CD14-positive monocyte (primary cell): Measurements from ENCODE around the gene CDH23. TPM values are rescaled to one million over a fixed set of nuclear protein-coding genes. Genes with fewer than 3 reads are reported as not detected.

Experiments used
- DNase-seq, 3 donors: peaks; one replicate each; pipeline ENCODE4 v3.0.0-alpha.2; 2011 to 2022
- H2AFZ ChIP-seq: 2 replicates; pipeline ENCODE4 v1.6.0; 2012; ENCODE audit warnings: mild to moderate bottlenecking, low read depth, low read length, inconsistent platforms; ENCODE audit not compliant: insufficient read depth, poor library complexity, severe bottlenecking
- H3K27ac ChIP-seq, 2 donors: 1 replicate in 1 of 2; 2 replicates in 1 of 2; pipeline ENCODE4 v1.5.1; 2012 to 2013; ENCODE audit warnings: low read length in 2 of 2, control low read depth in 1 of 2, inconsistent platforms in 1 of 2, low read depth in 1 of 2, mild to moderate bottlenecking in 1 of 2
- H3K27me3 ChIP-seq, 2 donors: one replicate each; pipeline versions ENCODE4 v1.6.0 to v1.6.1; 2011 to 2013; ENCODE audit warnings: low read length in 2 of 2; ENCODE audit not compliant: control insufficient read depth in 2 of 2, insufficient read depth in 2 of 2
- H3K36me3 ChIP-seq, 2 donors: replicated peaks in 1 of 2; 1 replicate in 1 of 2; 2 replicates in 1 of 2; pipeline versions ENCODE4 v1.5.1 to v1.6.1; 2012 to 2013; ENCODE audit warnings: low read length in 2 of 2, control low read depth in 1 of 2, inconsistent platforms in 1 of 2, mild to moderate bottlenecking in 1 of 2; ENCODE audit not compliant: insufficient read depth in 2 of 2, control insufficient read depth in 1 of 2
- H3K4me1 ChIP-seq, 2 donors: 1 replicate in 1 of 2; 2 replicates in 1 of 2; pipeline versions ENCODE4 v1.5.1 to v1.6.1; 2012 to 2013; ENCODE audit warnings: low read length in 2 of 2, control low read depth in 1 of 2, inconsistent platforms in 1 of 2, mild to moderate bottlenecking in 1 of 2, moderate library complexity in 1 of 2; ENCODE audit not compliant: insufficient read depth in 2 of 2, control insufficient read depth in 1 of 2
- H3K4me2 ChIP-seq: replicated peaks from 2 replicates; pipeline ENCODE3; 2012; ENCODE audit warnings: low read length, moderate library complexity, mild to moderate bottlenecking; ENCODE audit not compliant: poor library complexity, severe bottlenecking; ENCODE audit errors: extremely low read depth
- H3K4me3 ChIP-seq, 3 experiments: fragments of 200-600 bp in 1 of 3; sonication (generic) in 1 of 3; replicated peaks in 1 of 3; 1 replicate in 2 of 3; 2 replicates in 1 of 3; pipeline ENCODE4 v1.5.1; 2011 to 2013; ENCODE audit warnings: low read length in 3 of 3, mild to moderate bottlenecking in 3 of 3, control low read depth in 2 of 3, low read depth in 2 of 3, inconsistent platforms in 1 of 3, moderate library complexity in 1 of 3
- H3K79me2 ChIP-seq: 2 replicates; pipeline ENCODE4 v1.6.0; 2012; ENCODE audit warnings: mild to moderate bottlenecking, control low read depth, inconsistent platforms, low read length, moderate library complexity; ENCODE audit not compliant: insufficient read depth
- H3K9ac ChIP-seq: 2 replicates; pipeline ENCODE4 v1.6.0; 2017; ENCODE audit warnings: low read length, mild to moderate bottlenecking; ENCODE audit not compliant: insufficient read depth, poor library complexity, severe bottlenecking
- H3K9me3 ChIP-seq, 2 donors: replicated peaks in 1 of 2; 1 replicate in 1 of 2; 2 replicates in 1 of 2; pipeline versions ENCODE4 v1.5.1 to v1.6.1; 2012 to 2013; ENCODE audit warnings: low read length in 2 of 2, control low read depth in 1 of 2; ENCODE audit not compliant: control insufficient read depth in 1 of 2, insufficient read depth in 1 of 2
- H4K20me1 ChIP-seq: 2 replicates; pipeline ENCODE4 v1.6.0; 2012; ENCODE audit warnings: mild to moderate bottlenecking, low read length, control low read depth, moderate library complexity; ENCODE audit not compliant: insufficient read depth
- H3K27ac Mint-ChIP-seq, 7 donors: one replicate each; pipeline ENCODE4 v1.8.0; 2020; ENCODE audit warnings: mild to moderate bottlenecking in 7 of 7, mixed read lengths in 7 of 7, moderate library complexity in 6 of 7, inconsistent platforms in 2 of 7
- H3K27me3 Mint-ChIP-seq, 3 donors: one replicate each; pipeline ENCODE4 v1.8.0; 2021 to 2022; ENCODE audit warnings: low read depth in 3 of 3, mild to moderate bottlenecking in 3 of 3, mixed read lengths in 3 of 3, moderate library complexity in 3 of 3, inconsistent platforms in 1 of 3
- H3K36me3 Mint-ChIP-seq, 2 donors: one replicate each; pipeline ENCODE4 v1.8.0; 2020; ENCODE audit warnings: mixed read lengths in 2 of 2, inconsistent platforms in 1 of 2, mild to moderate bottlenecking in 1 of 2
- H3K4me1 Mint-ChIP-seq: one replicate; pipeline ENCODE4 v1.8.0; 2020; ENCODE audit warnings: mild to moderate bottlenecking, mixed read lengths
- H3K4me3 Mint-ChIP-seq, 2 donors: one replicate each; pipeline ENCODE4 v1.8.0; 2020; ENCODE audit warnings: mild to moderate bottlenecking in 2 of 2, mixed read lengths in 2 of 2, moderate library complexity in 1 of 2
- H3K9me3 Mint-ChIP-seq, 7 donors: one replicate each; pipeline ENCODE4 v1.8.0; 2020 to 2022; ENCODE audit warnings: mixed read lengths in 7 of 7, mild to moderate bottlenecking in 6 of 7, moderate library complexity in 6 of 7, inconsistent platforms in 2 of 7
- WGBS: methylation state at CpG from one replicate; pipeline ENCODE4 v1.1.5; 2013; ENCODE audit warnings: missing lambda C conversion rate; ENCODE audit not compliant: insufficient coverage; 5-methylcytosine and 5-hydroxymethylcytosine counted together
- intact Hi-C, 2 donors: fragments of 100-400 bp; cut with micrococcal nuclease; formaldehyde crosslinking; loops; one replicate each; pipeline versions ENCODE4 v1.15.0 to v1.15.1; 2023
- polyA plus RNA-seq, 3 donors: library from polyadenylated mRNA; depleted of rRNA in 1 of 3; unstranded in 2 of 3; stranded (reverse) in 1 of 3; fragments of 300-500 nt in 2 of 3; fragments of >200 nt in 1 of 3; fragmentation: Illumina TruSeq in 2 of 3; gene quantifications; 1 replicate in 2 of 3; 2 replicates in 1 of 3; pipeline ENCODE4 v1.2.3, GENCODE V29; 2012 to 2021
- TF ChIP-seq, protein P1 (sequence below): fragments of 200-600 bp; IDR thresholded peaks from one replicate; pipeline ENCODE4 v1.8.0; 2022; ENCODE audit warnings: antibody characterized with exemption, mild to moderate bottlenecking

CDH23 gene
- polyA plus RNA-seq, 3 donors, result 8.2 to 36.2 (median 10.5) TPM

DNA sequence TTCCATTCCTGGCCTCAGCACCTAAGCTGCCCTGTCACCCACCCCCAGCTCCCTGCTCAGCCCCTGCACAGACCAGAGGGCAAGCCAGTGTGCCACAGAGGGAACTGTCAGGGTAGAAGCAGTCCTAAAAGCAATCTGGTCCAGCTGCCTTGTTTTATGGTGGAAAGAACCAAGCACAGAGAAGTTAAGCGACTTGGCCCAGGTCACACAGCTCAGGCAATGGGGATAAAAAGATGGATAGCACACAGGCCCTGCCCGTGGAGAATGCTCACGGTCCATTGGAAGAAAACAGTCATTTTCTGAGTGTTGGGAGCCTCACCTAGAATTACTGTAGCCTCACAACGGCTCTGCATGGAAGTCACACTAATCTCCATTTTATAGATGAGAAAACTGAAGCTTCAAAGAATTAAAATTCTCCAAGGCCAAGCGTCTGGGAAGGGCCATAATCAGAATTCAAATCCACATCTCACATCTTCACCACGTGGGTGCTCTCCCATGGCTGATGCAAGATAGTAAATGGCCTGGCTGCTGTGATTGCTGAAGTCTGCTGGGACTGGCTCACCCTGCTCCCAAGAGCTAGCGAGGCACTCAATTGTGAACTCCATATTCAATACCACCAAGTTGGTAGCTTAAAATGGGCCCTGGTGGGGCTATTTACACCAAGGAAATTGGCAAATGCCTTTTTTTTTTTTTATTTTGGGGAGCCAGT is 296.0 kb downstream of the CDH23 start:
- H3K27me3 Mint-ChIP-seq, result peaks cover 0 to 7% (median 0%) of the 10 kb centered on the region in 3 donors
- Histone ChIP-seq H3K4me2 (no peak overlapping the region), H3K36me3 (no peaks in the 10 kb centered on the region), H3K27ac (peak overlapping the region in 1 of 2 donors; percentile 92), H3K4me1 (peaks cover 57 to 63% of the 10 kb centered on the region in 2 donors), H2AFZ (no peak overlapping the region), H4K20me1 (no peaks in the 10 kb centered on the region), H3K79me2 (peaks cover 16% of the 10 kb centered on the region), H3K4me3 (no peak overlapping the region), H3K9ac (no peak overlapping the region), H3K9me3 (peaks cover 0 to 17% of the 10 kb centered on the region in 2 donors), H3K27me3 (no peaks in the 10 kb centered on the region)
- 50% methylated on average over 2 of the region's 7 CpGs for WGBS
- no peak for DNase-seq
- H3K4me1 Mint-ChIP-seq, result peaks cover 55% of the 10 kb centered on the region
- no peak overlapping the region for H3K4me3 Mint-ChIP-seq
- intact Hi-C loops, result loop anchor here (5.0 kb wide), 2 partner anchors 55 to 310 kb away; no protein-coding TSS in a partner anchor
- TF ChIP-seq, protein P1, sequence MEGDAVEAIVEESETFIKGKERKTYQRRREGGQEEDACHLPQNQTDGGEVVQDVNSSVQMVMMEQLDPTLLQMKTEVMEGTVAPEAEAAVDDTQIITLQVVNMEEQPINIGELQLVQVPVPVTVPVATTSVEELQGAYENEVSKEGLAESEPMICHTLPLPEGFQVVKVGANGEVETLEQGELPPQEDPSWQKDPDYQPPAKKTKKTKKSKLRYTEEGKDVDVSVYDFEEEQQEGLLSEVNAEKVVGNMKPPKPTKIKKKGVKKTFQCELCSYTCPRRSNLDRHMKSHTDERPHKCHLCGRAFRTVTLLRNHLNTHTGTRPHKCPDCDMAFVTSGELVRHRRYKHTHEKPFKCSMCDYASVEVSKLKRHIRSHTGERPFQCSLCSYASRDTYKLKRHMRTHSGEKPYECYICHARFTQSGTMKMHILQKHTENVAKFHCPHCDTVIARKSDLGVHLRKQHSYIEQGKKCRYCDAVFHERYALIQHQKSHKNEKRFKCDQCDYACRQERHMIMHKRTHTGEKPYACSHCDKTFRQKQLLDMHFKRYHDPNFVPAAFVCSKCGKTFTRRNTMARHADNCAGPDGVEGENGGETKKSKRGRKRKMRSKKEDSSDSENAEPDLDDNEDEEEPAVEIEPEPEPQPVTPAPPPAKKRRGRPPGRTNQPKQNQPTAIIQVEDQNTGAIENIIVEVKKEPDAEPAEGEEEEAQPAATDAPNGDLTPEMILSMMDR, result no peak
- peaks cover 4 to 18% (median 11%) of the 10 kb centered on the region in 7 donors for H3K9me3 Mint-ChIP-seq
- peak overlapping the region in 1 of 7 donors; percentile 13 for H3K27ac Mint-ChIP-seq
- H3K36me3 Mint-ChIP-seq, result peaks cover 9 to 27% of the 10 kb centered on the region in 2 donors

DNA sequence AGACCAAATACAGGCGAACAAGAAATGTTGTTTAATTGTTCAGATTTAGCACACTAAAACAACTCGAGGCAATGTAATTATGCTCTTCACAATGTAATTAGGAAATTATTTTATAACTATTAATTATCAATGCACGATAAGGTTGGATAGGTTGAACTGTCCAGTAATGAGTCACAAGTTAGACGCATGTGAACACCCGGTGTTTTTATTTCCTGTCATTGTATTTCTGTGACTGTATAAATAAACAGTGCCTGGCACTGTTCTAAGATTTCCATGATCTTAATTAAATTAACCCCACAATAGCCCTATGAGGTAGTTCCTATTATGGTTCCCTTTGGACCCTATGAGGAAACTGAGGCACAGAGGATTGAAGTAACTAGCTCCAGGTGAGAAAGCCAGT is 296.7 kb downstream of the CDH23 start:
- Mint-ChIP-seq H3K27me3 (peaks cover 0 to 5% (median 0%) of the 10 kb centered on the region in 3 donors), H3K27ac (peak overlapping the region; percentile 90 to 97 (median 94)), H3K36me3 (peaks cover 8 to 27% of the 10 kb centered on the region in 2 donors), H3K4me3 (peak overlapping the region; percentile 72 to 86), H3K4me1 (peaks cover 60% of the 10 kb centered on the region), H3K9me3 (peaks cover 0 to 12% (median 6%) of the 10 kb centered on the region in 7 donors)
- Histone ChIP-seq H3K36me3 (no peaks in the 10 kb centered on the region), H2AFZ (no peak overlapping the region), H3K79me2 (peaks cover 16% of the 10 kb centered on the region), H3K4me1 (peaks cover 63 to 69% of the 10 kb centered on the region in 2 donors), H3K9me3 (peaks cover 0 to 15% of the 10 kb centered on the region in 2 donors), H3K4me2 (peak overlapping the region; percentile 72), H3K27me3 (no peaks in the 10 kb centered on the region), H4K20me1 (no peaks in the 10 kb centered on the region), H3K9ac (peak overlapping the region; percentile 68), H3K27ac (peak overlapping the region; percentile 92 to 96), H3K4me3 (peak overlapping the region in 2 of 3 experiments; percentile 13 to 58)
- WGBS, result no CpG with 5 or more reads among the region's 5 CpGs
- intact Hi-C loops, result loop anchor here (5.0 kb wide), 2 partner anchors 56 to 311 kb away; no protein-coding TSS in a partner anchor
- TF ChIP-seq, protein P1, result no peak
- DNase-seq, result peak in 2 of 3 donors; percentile 40 to 43
